ENCODE results near the gene PKP4.

DNA sequence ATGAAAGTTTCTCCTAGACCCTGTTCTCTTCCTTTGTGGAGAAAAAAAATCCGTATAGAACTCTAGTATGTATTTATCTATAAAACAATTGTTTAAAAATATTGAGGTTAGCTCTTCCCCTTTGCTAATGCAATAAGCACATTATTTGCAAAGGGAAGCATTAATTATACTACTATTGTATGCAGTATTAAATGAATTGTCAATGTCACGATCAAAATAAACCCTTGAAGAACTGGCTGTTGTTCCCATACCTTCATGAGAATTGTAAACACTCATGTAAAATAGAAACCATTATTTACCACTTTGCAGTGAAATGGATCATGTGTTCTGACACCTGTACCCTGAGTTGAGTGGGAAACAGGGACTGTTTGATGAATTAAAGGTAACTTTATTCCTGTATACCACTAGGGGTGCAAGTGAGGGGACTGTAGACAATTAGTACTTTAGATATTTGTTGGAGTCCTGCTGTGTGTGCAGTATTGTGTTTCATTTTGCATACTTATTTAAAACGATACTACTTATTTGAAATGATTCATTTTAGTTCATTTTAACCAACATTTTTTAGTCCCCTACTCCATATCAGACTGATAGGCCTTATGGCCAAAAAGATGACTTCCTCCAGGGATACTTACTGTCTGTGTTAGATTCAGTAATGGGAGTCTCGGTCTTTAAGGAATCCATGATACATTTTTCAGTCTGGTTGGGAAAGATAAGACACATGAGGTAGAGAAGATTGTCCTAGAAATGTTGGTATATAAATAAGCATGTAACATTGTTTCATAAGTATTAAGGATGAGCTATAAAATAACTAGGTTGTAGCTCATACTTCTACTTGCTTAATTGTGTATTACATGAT lies 7.9 kb downstream of the PKP4 start:
- TF ChIP-seq POLR2A (IDR thresholded peaks at IDR 0.05) (no peak), EP300 (IDR thresholded peaks at IDR 0.05) (no peak)
- TF ChIP-seq, protein P1, sequence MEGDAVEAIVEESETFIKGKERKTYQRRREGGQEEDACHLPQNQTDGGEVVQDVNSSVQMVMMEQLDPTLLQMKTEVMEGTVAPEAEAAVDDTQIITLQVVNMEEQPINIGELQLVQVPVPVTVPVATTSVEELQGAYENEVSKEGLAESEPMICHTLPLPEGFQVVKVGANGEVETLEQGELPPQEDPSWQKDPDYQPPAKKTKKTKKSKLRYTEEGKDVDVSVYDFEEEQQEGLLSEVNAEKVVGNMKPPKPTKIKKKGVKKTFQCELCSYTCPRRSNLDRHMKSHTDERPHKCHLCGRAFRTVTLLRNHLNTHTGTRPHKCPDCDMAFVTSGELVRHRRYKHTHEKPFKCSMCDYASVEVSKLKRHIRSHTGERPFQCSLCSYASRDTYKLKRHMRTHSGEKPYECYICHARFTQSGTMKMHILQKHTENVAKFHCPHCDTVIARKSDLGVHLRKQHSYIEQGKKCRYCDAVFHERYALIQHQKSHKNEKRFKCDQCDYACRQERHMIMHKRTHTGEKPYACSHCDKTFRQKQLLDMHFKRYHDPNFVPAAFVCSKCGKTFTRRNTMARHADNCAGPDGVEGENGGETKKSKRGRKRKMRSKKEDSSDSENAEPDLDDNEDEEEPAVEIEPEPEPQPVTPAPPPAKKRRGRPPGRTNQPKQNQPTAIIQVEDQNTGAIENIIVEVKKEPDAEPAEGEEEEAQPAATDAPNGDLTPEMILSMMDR (IDR thresholded peaks at IDR 0.05), result peak in 1 of 2 donors; percentile 41
